ENCODE results near the gene OLFM2.

DNA sequence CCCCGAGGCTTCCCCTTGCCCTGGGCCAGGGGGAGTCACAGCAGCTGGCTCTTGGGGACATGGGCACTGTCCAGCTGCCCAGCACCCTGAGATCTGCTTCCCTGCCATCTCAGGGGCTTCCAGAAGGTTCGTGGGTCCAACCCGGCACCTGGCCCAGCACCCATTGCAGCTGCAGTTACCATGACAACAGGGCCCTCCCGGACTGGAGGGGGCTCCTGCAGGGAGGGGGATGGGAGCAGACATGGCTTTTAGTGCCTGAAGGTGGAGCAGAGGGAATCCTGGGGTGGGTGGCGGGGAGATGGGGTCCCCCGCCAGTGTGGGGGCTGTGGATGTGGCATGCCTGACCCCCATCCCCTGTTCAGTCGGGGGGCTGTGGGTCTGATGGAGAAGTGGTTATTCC lies 86.5 kb downstream of the OLFM2 start:
- TF ChIP-seq, protein P1, sequence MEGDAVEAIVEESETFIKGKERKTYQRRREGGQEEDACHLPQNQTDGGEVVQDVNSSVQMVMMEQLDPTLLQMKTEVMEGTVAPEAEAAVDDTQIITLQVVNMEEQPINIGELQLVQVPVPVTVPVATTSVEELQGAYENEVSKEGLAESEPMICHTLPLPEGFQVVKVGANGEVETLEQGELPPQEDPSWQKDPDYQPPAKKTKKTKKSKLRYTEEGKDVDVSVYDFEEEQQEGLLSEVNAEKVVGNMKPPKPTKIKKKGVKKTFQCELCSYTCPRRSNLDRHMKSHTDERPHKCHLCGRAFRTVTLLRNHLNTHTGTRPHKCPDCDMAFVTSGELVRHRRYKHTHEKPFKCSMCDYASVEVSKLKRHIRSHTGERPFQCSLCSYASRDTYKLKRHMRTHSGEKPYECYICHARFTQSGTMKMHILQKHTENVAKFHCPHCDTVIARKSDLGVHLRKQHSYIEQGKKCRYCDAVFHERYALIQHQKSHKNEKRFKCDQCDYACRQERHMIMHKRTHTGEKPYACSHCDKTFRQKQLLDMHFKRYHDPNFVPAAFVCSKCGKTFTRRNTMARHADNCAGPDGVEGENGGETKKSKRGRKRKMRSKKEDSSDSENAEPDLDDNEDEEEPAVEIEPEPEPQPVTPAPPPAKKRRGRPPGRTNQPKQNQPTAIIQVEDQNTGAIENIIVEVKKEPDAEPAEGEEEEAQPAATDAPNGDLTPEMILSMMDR (IDR thresholded peaks at IDR 0.05) = no peak
- TF ChIP-seq POLR2AphosphoS5 (IDR thresholded peaks at IDR 0.05; ENCODE audit: low read depth, low read length) = no peak
- TF ChIP-seq, protein P2, sequence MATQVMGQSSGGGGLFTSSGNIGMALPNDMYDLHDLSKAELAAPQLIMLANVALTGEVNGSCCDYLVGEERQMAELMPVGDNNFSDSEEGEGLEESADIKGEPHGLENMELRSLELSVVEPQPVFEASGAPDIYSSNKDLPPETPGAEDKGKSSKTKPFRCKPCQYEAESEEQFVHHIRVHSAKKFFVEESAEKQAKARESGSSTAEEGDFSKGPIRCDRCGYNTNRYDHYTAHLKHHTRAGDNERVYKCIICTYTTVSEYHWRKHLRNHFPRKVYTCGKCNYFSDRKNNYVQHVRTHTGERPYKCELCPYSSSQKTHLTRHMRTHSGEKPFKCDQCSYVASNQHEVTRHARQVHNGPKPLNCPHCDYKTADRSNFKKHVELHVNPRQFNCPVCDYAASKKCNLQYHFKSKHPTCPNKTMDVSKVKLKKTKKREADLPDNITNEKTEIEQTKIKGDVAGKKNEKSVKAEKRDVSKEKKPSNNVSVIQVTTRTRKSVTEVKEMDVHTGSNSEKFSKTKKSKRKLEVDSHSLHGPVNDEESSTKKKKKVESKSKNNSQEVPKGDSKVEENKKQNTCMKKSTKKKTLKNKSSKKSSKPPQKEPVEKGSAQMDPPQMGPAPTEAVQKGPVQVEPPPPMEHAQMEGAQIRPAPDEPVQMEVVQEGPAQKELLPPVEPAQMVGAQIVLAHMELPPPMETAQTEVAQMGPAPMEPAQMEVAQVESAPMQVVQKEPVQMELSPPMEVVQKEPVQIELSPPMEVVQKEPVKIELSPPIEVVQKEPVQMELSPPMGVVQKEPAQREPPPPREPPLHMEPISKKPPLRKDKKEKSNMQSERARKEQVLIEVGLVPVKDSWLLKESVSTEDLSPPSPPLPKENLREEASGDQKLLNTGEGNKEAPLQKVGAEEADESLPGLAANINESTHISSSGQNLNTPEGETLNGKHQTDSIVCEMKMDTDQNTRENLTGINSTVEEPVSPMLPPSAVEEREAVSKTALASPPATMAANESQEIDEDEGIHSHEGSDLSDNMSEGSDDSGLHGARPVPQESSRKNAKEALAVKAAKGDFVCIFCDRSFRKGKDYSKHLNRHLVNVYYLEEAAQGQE (IDR thresholded peaks at IDR 0.05; ENCODE audit: insufficient read depth in 1 of 2, low read depth in 2 of 2, low read length in 1 of 2) = no peak
- TF ChIP-seq SIN3A (IDR thresholded peaks at IDR 0.05; ENCODE audit: borderline replicate concordance, insufficient read depth, low read depth, low read length) = no peak
- TF ChIP-seq TCF7L2 (IDR thresholded peaks at IDR 0.05; ENCODE audit: low read depth, low read length) = no peak
